Measurements from ENCODE around the gene FMN1. TPM values are rescaled to one million over a fixed set of nuclear protein-coding genes. Genes with fewer than 3 reads are reported as not detected.

Gene FMN1
- total and polyA plus RNA-seq, 2 of the 13 experiments (the other 11 are each of a cell fraction or from before 2014, with no cell fraction given) = 0.20 to 0.60 TPM

GRCh38 chr15:33113666-33114373, 80.7 kb downstream of the FMN1 start:
- Histone ChIP-seq H3K4me3 (replicated peaks in 1 of 3; ENCODE audit: insufficient read depth in 1 of 3, low read depth in 2 of 3, low read length in 3 of 3) (no peak overlapping the region), H3K9ac (ENCODE audit: insufficient read depth, low read depth, low read length) (no peak overlapping the region), H3K79me2 (ENCODE audit: insufficient read depth, low read length) (no peaks in the 10 kb centered on the region), H3K36me3 (replicated peaks in 1 of 2; ENCODE audit: control insufficient read depth in 1 of 2, insufficient read depth in 2 of 2, low read length in 2 of 2) (no peaks in the 10 kb centered on the region), H3K9me3 (ENCODE audit: low read length) (no peaks in the 10 kb centered on the region), H3K4me2 (ENCODE audit: low read depth, low read length) (no peak overlapping the region), H2AFZ (ENCODE audit: low read length) (no peak overlapping the region), H4K20me1 (ENCODE audit: insufficient read depth, low read length) (no peaks in the 10 kb centered on the region), H3K4me1 (ENCODE audit: insufficient read depth, low read length) (no peaks in the 10 kb centered on the region), H3K27ac (ENCODE audit: extremely low read length, insufficient read depth, low read length) (no peak overlapping the region), H3K27me3 (ENCODE audit: control insufficient read depth in 1 of 2, insufficient read depth in 2 of 2, low read length in 2 of 2) (no peaks in the 10 kb centered on the region; a peak in 1 of 5 replicates)
- no peak for DNase-seq (ENCODE audit: low spot score)
- POLR2A ChIA-PET = no interaction called here
- TF ChIP-seq TAF15 (IDR thresholded peaks at IDR 0.05; ENCODE audit: low read depth, low read length, poor library complexity, severe bottlenecking) (no peak), JUN (CRISPR knock-in tag; IDR thresholded peaks at IDR 0.05) (no peak), ZNF614 (CRISPR knock-in tag; IDR thresholded peaks at IDR 0.05; ENCODE audit: borderline replicate concordance) (no peak), ARHGAP35 (CRISPR knock-in tag; IDR thresholded peaks at IDR 0.05; ENCODE audit: borderline replicate concordance) (no peak), ZNF281 (CRISPR knock-in tag; IDR thresholded peaks at IDR 0.05; ENCODE audit: borderline replicate concordance) (no peak), HNF1A (IDR thresholded peaks at IDR 0.05; ENCODE audit: low read depth) (no peak), HNF1A (CRISPR knock-in tag; IDR thresholded peaks at IDR 0.05; ENCODE audit: borderline replicate concordance) (no peak)
- ATAC-seq = no peak
- in situ Hi-C loops (cut with HindIII; ENCODE audit: extremely low pct_ligation_motif_present, low pct_unique_long_range_greater_than_20kb) = no loop called here
- intact Hi-C loops (cut with micrococcal nuclease; ENCODE audit: unreplicated experiment) = no loop called here
- FAIRE-seq = no peak
- no TSS peak for BruUV-seq (replicated peaks)
- 10% methylated on average over 7 of the region's 7 CpGs for WGBS (ENCODE audit: low lambda C conversion rate)
- CTCF ChIA-PET (ENCODE audit: low intra/inter-chr PET ratio, low total read pairs) = no interaction called here

All from HepG2 (cell line).